GM21515 (cell line): ENCODE results near the gene PRKAA2.

Experiments
- ATAC-seq: cut with Tn5 transposase; IDR thresholded peaks from one replicate; pipeline ENCODE4 v1.9.1; 2021; ENCODE audit not compliant: unreplicated experiment

The PRKAA2 gene

GRCh38 chr1:56712150-56712549, 67.0 kb downstream of the PRKAA2 start:
- ATAC-seq = no peak

GRCh38 chr1:56713112-56713511, 68.0 kb downstream of the PRKAA2 start:
- no peak for ATAC-seq

- no peak for ATAC-seq
These were observed 70.0 kb downstream of the PRKAA2 start for GRCh38 chr1:56715156-56715555.

GRCh38 chr1:56719171-56719570, 74.1 kb downstream of the PRKAA2 start:
- ATAC-seq = no peak

- ATAC-seq = no peak
These were observed 81.6 kb downstream of the PRKAA2 start for GRCh38 chr1:56726706-56727105.

GRCh38 chr1:56728964-56729363, 83.8 kb downstream of the PRKAA2 start:
- ATAC-seq = no peak

GRCh38 chr1:56745231-56745630, 100.1 kb downstream of the PRKAA2 start:
- ATAC-seq = no peak

- no peak for ATAC-seq
These were observed 109.8 kb downstream of the PRKAA2 start for GRCh38 chr1:56754708-56755479.

GRCh38 chr1:56755911-56756310, 110.8 kb downstream of the PRKAA2 start:
- no peak for ATAC-seq

- ATAC-seq = no peak
These were observed 113.0 kb downstream of the PRKAA2 start for GRCh38 chr1:56758135-56758534.

- no peak for ATAC-seq
These were observed 113.7 kb downstream of the PRKAA2 start for GRCh38 chr1:56758794-56759193.
